CD14-positive monocyte (primary cell): ENCODE data around the gene PYGB. TPM values are rescaled to one million over a fixed set of nuclear protein-coding genes. Genes with fewer than 3 reads are reported as not detected.

Experiments
- DNase-seq, 3 donors: peaks; one replicate each; pipeline ENCODE4 v3.0.0-alpha.2; 2011 to 2022
- H2AFZ ChIP-seq: 2 replicates; pipeline ENCODE4 v1.6.0; 2012; ENCODE audit warnings: mild to moderate bottlenecking, low read depth, low read length, inconsistent platforms; ENCODE audit not compliant: insufficient read depth, poor library complexity, severe bottlenecking
- H3K27ac ChIP-seq, 2 donors: 1 replicate in 1 of 2; 2 replicates in 1 of 2; pipeline ENCODE4 v1.5.1; 2012 to 2013; ENCODE audit warnings: low read length in 2 of 2, control low read depth in 1 of 2, inconsistent platforms in 1 of 2, low read depth in 1 of 2, mild to moderate bottlenecking in 1 of 2
- H3K27me3 ChIP-seq, 2 donors: one replicate each; pipeline versions ENCODE4 v1.6.0 to v1.6.1; 2011 to 2013; ENCODE audit warnings: low read length in 2 of 2; ENCODE audit not compliant: control insufficient read depth in 2 of 2, insufficient read depth in 2 of 2
- H3K36me3 ChIP-seq, 2 donors: replicated peaks in 1 of 2; 1 replicate in 1 of 2; 2 replicates in 1 of 2; pipeline versions ENCODE4 v1.5.1 to v1.6.1; 2012 to 2013; ENCODE audit warnings: low read length in 2 of 2, control low read depth in 1 of 2, inconsistent platforms in 1 of 2, mild to moderate bottlenecking in 1 of 2; ENCODE audit not compliant: insufficient read depth in 2 of 2, control insufficient read depth in 1 of 2
- H3K4me1 ChIP-seq, 2 donors: 1 replicate in 1 of 2; 2 replicates in 1 of 2; pipeline versions ENCODE4 v1.5.1 to v1.6.1; 2012 to 2013; ENCODE audit warnings: low read length in 2 of 2, control low read depth in 1 of 2, inconsistent platforms in 1 of 2, mild to moderate bottlenecking in 1 of 2, moderate library complexity in 1 of 2; ENCODE audit not compliant: insufficient read depth in 2 of 2, control insufficient read depth in 1 of 2
- H3K4me2 ChIP-seq: replicated peaks from 2 replicates; pipeline ENCODE3; 2012; ENCODE audit warnings: low read length, moderate library complexity, mild to moderate bottlenecking; ENCODE audit not compliant: poor library complexity, severe bottlenecking; ENCODE audit errors: extremely low read depth
- H3K4me3 ChIP-seq, 3 experiments: fragments of 200-600 bp in 1 of 3; sonication (generic) in 1 of 3; replicated peaks in 1 of 3; 1 replicate in 2 of 3; 2 replicates in 1 of 3; pipeline ENCODE4 v1.5.1; 2011 to 2013; ENCODE audit warnings: low read length in 3 of 3, mild to moderate bottlenecking in 3 of 3, control low read depth in 2 of 3, low read depth in 2 of 3, inconsistent platforms in 1 of 3, moderate library complexity in 1 of 3
- H3K79me2 ChIP-seq: 2 replicates; pipeline ENCODE4 v1.6.0; 2012; ENCODE audit warnings: mild to moderate bottlenecking, control low read depth, inconsistent platforms, low read length, moderate library complexity; ENCODE audit not compliant: insufficient read depth
- H3K9ac ChIP-seq: 2 replicates; pipeline ENCODE4 v1.6.0; 2017; ENCODE audit warnings: low read length, mild to moderate bottlenecking; ENCODE audit not compliant: insufficient read depth, poor library complexity, severe bottlenecking
- H3K9me3 ChIP-seq, 2 donors: replicated peaks in 1 of 2; 1 replicate in 1 of 2; 2 replicates in 1 of 2; pipeline versions ENCODE4 v1.5.1 to v1.6.1; 2012 to 2013; ENCODE audit warnings: low read length in 2 of 2, control low read depth in 1 of 2; ENCODE audit not compliant: control insufficient read depth in 1 of 2, insufficient read depth in 1 of 2
- H4K20me1 ChIP-seq: 2 replicates; pipeline ENCODE4 v1.6.0; 2012; ENCODE audit warnings: mild to moderate bottlenecking, low read length, control low read depth, moderate library complexity; ENCODE audit not compliant: insufficient read depth
- H3K27ac Mint-ChIP-seq, 7 donors: one replicate each; pipeline ENCODE4 v1.8.0; 2020; ENCODE audit warnings: mild to moderate bottlenecking in 7 of 7, mixed read lengths in 7 of 7, moderate library complexity in 6 of 7, inconsistent platforms in 2 of 7
- H3K27me3 Mint-ChIP-seq, 3 donors: one replicate each; pipeline ENCODE4 v1.8.0; 2021 to 2022; ENCODE audit warnings: low read depth in 3 of 3, mild to moderate bottlenecking in 3 of 3, mixed read lengths in 3 of 3, moderate library complexity in 3 of 3, inconsistent platforms in 1 of 3
- H3K36me3 Mint-ChIP-seq, 2 donors: one replicate each; pipeline ENCODE4 v1.8.0; 2020; ENCODE audit warnings: mixed read lengths in 2 of 2, inconsistent platforms in 1 of 2, mild to moderate bottlenecking in 1 of 2
- H3K4me1 Mint-ChIP-seq: one replicate; pipeline ENCODE4 v1.8.0; 2020; ENCODE audit warnings: mild to moderate bottlenecking, mixed read lengths
- H3K4me3 Mint-ChIP-seq, 2 donors: one replicate each; pipeline ENCODE4 v1.8.0; 2020; ENCODE audit warnings: mild to moderate bottlenecking in 2 of 2, mixed read lengths in 2 of 2, moderate library complexity in 1 of 2
- H3K9me3 Mint-ChIP-seq, 7 donors: one replicate each; pipeline ENCODE4 v1.8.0; 2020 to 2022; ENCODE audit warnings: mixed read lengths in 7 of 7, mild to moderate bottlenecking in 6 of 7, moderate library complexity in 6 of 7, inconsistent platforms in 2 of 7
- WGBS: methylation state at CpG from one replicate; pipeline ENCODE4 v1.1.5; 2013; ENCODE audit warnings: missing lambda C conversion rate; ENCODE audit not compliant: insufficient coverage; 5-methylcytosine and 5-hydroxymethylcytosine counted together
- intact Hi-C, 2 donors: fragments of 100-400 bp; cut with micrococcal nuclease; formaldehyde crosslinking; loops; one replicate each; pipeline versions ENCODE4 v1.15.0 to v1.15.1; 2023
- polyA plus RNA-seq, 3 donors: library from polyadenylated mRNA; depleted of rRNA in 1 of 3; unstranded in 2 of 3; stranded (reverse) in 1 of 3; fragments of 300-500 nt in 2 of 3; fragments of >200 nt in 1 of 3; fragmentation: Illumina TruSeq in 2 of 3; gene quantifications; 1 replicate in 2 of 3; 2 replicates in 1 of 3; pipeline ENCODE4 v1.2.3, GENCODE V29; 2012 to 2021
- TF ChIP-seq, protein P1 (sequence below): fragments of 200-600 bp; IDR thresholded peaks from one replicate; pipeline ENCODE4 v1.8.0; 2022; ENCODE audit warnings: antibody characterized with exemption, mild to moderate bottlenecking

PYGB gene
- polyA plus RNA-seq, 3 donors = 26.6 to 33.2 (median 26.7) TPM

DNA sequence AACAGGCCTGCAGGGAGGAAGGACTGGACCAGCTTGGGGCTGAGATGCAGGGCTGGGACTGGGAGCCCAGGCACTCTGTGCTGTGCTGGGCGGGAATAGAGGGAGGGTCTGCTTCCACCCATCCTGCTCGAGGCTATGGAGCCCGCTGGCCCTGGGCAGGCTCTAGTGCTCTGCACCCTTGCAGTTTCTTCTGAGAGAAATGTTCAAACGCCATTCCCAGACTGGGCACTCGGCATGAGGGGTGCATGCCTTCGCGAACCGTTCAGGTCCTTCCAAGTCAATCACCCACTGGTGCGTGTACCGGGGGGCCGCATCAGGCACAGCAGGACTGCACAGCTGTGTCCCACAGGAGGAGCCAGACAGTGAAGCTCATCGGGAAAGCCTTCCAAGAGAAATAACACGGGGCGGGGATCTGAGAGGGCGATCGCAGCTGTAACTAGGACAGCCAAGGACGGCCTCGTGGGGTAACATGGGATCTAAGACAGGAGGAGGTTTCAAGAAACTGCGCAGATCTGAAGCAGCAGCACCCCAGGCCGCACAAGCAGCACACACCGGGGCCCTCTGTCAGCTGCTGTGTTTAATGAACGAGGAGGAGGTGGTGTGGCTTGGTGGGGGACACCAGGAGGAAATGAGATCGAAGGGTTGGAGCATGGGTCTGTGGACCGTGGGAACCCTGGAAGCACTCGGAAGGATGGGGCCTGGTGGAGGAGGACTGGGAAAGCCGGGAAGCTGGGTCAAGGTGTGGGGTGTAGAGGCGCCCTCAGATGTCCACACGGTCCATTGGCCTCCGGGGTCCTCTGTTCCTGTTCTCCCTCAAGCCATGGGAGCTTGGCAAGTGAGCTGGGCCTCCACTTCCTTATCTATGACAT is 26.1 kb upstream of the PYGB start:
- no peak for DNase-seq
- H3K4me1 Mint-ChIP-seq = peaks cover 4% of the 10 kb centered on the region
- H3K27ac Mint-ChIP-seq = peak overlapping the region in 2 of 7 donors; percentile 42 to 56
- WGBS = 95% methylated on average over 25 of the region's 29 CpGs
- H3K9me3 Mint-ChIP-seq = no peaks in the 10 kb centered on the region
- H3K79me2 ChIP-seq = no peaks in the 10 kb centered on the region
- no peak overlapping the region for H3K9ac ChIP-seq
- peaks cover 36 to 73% of the 10 kb centered on the region in 2 donors for H3K36me3 ChIP-seq
- H3K9me3 ChIP-seq = no peaks in the 10 kb centered on the region
- TF ChIP-seq, protein P1, sequence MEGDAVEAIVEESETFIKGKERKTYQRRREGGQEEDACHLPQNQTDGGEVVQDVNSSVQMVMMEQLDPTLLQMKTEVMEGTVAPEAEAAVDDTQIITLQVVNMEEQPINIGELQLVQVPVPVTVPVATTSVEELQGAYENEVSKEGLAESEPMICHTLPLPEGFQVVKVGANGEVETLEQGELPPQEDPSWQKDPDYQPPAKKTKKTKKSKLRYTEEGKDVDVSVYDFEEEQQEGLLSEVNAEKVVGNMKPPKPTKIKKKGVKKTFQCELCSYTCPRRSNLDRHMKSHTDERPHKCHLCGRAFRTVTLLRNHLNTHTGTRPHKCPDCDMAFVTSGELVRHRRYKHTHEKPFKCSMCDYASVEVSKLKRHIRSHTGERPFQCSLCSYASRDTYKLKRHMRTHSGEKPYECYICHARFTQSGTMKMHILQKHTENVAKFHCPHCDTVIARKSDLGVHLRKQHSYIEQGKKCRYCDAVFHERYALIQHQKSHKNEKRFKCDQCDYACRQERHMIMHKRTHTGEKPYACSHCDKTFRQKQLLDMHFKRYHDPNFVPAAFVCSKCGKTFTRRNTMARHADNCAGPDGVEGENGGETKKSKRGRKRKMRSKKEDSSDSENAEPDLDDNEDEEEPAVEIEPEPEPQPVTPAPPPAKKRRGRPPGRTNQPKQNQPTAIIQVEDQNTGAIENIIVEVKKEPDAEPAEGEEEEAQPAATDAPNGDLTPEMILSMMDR = no peak
- no peaks in the 10 kb centered on the region for H4K20me1 ChIP-seq
- H2AFZ ChIP-seq = no peak overlapping the region
- H3K36me3 Mint-ChIP-seq = peaks cover 54 to 64% of the 10 kb centered on the region in 2 donors
- intact Hi-C loops = no loop called here
- no peak overlapping the region for H3K4me2 ChIP-seq
- H3K27ac ChIP-seq = no peak overlapping the region
- no peak overlapping the region for H3K4me3 ChIP-seq
- peaks cover 3 to 5% of the 10 kb centered on the region in 2 donors for H3K4me1 ChIP-seq
- H3K27me3 Mint-ChIP-seq = peaks cover 0 to 2% (median 0%) of the 10 kb centered on the region in 3 donors
- H3K4me3 Mint-ChIP-seq = no peak overlapping the region
- no peaks in the 10 kb centered on the region for H3K27me3 ChIP-seq

DNA sequence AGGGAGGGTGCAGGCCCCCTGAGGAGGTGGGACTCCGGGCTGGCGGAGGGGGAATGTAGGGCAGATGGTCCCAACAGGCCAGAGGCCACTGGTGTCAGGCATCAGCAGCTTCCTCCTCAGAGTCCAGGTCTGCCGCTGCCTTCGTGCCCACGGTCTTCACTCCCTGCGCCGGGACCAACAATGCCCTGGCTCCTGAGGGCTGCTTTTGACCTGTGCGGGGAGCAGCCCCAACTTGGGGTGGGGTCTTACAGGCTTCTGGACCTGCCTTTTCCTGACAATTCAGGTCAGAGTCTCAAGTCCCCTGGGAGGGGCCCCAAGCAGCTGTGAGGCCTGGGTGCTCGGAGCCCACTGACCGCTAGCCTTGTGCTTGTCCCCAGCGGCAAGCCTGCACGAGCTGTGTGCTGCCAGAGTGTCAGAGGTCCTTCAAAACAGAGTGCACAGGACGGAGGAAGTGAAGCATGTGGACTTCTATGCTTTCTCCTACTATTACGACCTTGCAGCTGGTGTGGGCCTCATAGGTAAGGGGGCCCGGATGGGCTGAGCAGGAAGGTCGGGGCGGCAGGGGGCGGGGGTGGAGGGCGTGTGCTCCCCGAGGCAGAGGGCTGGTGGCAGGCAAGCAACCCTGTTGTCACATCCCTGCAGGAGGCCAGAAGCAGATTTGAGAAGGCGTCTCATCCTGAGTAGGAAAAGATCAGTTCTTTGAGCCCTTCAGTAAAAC is 25.3 kb upstream of the PYGB start:
- no peaks in the 10 kb centered on the region for H3K27me3 ChIP-seq
- no peak overlapping the region for H2AFZ ChIP-seq
- 93% methylated on average over 18 of the region's 21 CpGs for WGBS
- Mint-ChIP-seq H3K27me3 (peaks cover 0 to 2% (median 0%) of the 10 kb centered on the region in 3 donors), H3K4me3 (no peak overlapping the region), H3K4me1 (peaks cover 12% of the 10 kb centered on the region), H3K36me3 (peaks cover 47 to 56% of the 10 kb centered on the region in 2 donors), H3K27ac (peak overlapping the region in 2 of 7 donors; percentile 40 to 56), H3K9me3 (no peaks in the 10 kb centered on the region)
- no peak overlapping the region for H3K4me2 ChIP-seq
- intact Hi-C loops = no loop called here
- TF ChIP-seq, protein P1 = no peak
- H3K4me3 ChIP-seq = no peak overlapping the region
- no peaks in the 10 kb centered on the region for H4K20me1 ChIP-seq
- peaks cover 10 to 13% of the 10 kb centered on the region in 2 donors for H3K4me1 ChIP-seq
- no peak overlapping the region for H3K9ac ChIP-seq
- no peak for DNase-seq
- H3K9me3 ChIP-seq = no peaks in the 10 kb centered on the region
- peaks cover 28 to 65% of the 10 kb centered on the region in 2 donors for H3K36me3 ChIP-seq
- H3K27ac ChIP-seq = no peak overlapping the region
- H3K79me2 ChIP-seq = no peaks in the 10 kb centered on the region
